ENCODE measurements around the gene GRM7. TPM values are rescaled to one million over a fixed set of nuclear protein-coding genes. Genes with fewer than 3 reads are reported as not detected.

The GRM7 gene
- polyA plus RNA-seq, 1 donor from 2014 or later = 23.8 TPM

GRCh38 chr3:7306901-7307300 lies 446.0 kb downstream of the GRM7 start:
- H3K4me3 ChIP-seq (ENCODE audit: low read length) = no peak overlapping the region
- no peaks in the 10 kb centered on the region for H3K27me3 ChIP-seq (ENCODE audit: insufficient read depth, low read depth, low read length)
- no peak overlapping the region for H3K9ac ChIP-seq (ENCODE audit: low read length)
- no peaks in the 10 kb centered on the region for H4K20me1 ChIP-seq (ENCODE audit: insufficient read depth)
- H2AFZ ChIP-seq (ENCODE audit: low read depth, low read length) = no peak overlapping the region
- no peaks in the 10 kb centered on the region for H3F3A ChIP-seq (ENCODE audit: insufficient read depth, low read length, poor library complexity, severe bottlenecking)
- no peak overlapping the region for H3K27ac ChIP-seq (ENCODE audit: low read length)
- H3K36me3 ChIP-seq (ENCODE audit: insufficient read depth, low read length) = no peaks in the 10 kb centered on the region
- no peaks in the 10 kb centered on the region for H3K9me2 ChIP-seq (ENCODE audit: insufficient read depth, low read length)
- TF ChIP-seq POLR2AphosphoS5 (IDR thresholded peaks at IDR 0.05) = no peak
- H3K79me2 ChIP-seq (replicated peaks; ENCODE audit: insufficient read depth, low read length) = no peaks in the 10 kb centered on the region
- no peak overlapping the region for H3K4me2 ChIP-seq (ENCODE audit: low read length)
- no peaks in the 10 kb centered on the region for H3K9me3 ChIP-seq (ENCODE audit: low read length)

GRCh38 chr3:7307410-7307809 lies 446.5 kb downstream of the GRM7 start:
- no peak for TF ChIP-seq REST (IDR thresholded peaks at IDR 0.05; ENCODE audit: borderline replicate concordance)
- no peak for TF ChIP-seq EP300 (conservative IDR thresholded peaks at IDR 0.05; ENCODE audit: poor library complexity, severe bottlenecking)
- TF ChIP-seq MXI1 (conservative IDR thresholded peaks at IDR 0.05; ENCODE audit: poor library complexity, severe bottlenecking) = no peak
- TF ChIP-seq SMC3 (conservative IDR thresholded peaks at IDR 0.05; ENCODE audit: poor library complexity) = no peak
- no peak for TF ChIP-seq EZH2 (IDR thresholded peaks at IDR 0.05; ENCODE audit: borderline replicate concordance, insufficient read depth, low read length, poor library complexity, severe bottlenecking)
- TF ChIP-seq CTCF (IDR thresholded peaks at IDR 0.05; ENCODE audit: poor library complexity, severe bottlenecking) = no peak
- TF ChIP-seq POLR2AphosphoS5 (IDR thresholded peaks at IDR 0.05) = no peak
- no peak for TF ChIP-seq RAD21 (conservative IDR thresholded peaks at IDR 0.05)
- no peak for TF ChIP-seq TAF1 (IDR thresholded peaks at IDR 0.05; ENCODE audit: low read depth)
- Histone ChIP-seq H3K4me2 (ENCODE audit: low read length) (no peak overlapping the region), H3K9me3 (ENCODE audit: low read length) (no peaks in the 10 kb centered on the region)

GRCh38 chr3:7309641-7310102 lies 448.8 kb downstream of the GRM7 start:
- Histone ChIP-seq H3K4me2 (ENCODE audit: low read length) (no peak overlapping the region), H3K27ac (ENCODE audit: low read length) (no peak overlapping the region), H3F3A (ENCODE audit: insufficient read depth, low read length, poor library complexity, severe bottlenecking) (no peaks in the 10 kb centered on the region), H3K79me2 (replicated peaks; ENCODE audit: insufficient read depth, low read length) (no peaks in the 10 kb centered on the region), H2AFZ (ENCODE audit: low read depth, low read length) (no peak overlapping the region), H3K9me3 (ENCODE audit: low read length) (no peaks in the 10 kb centered on the region), H3K36me3 (ENCODE audit: insufficient read depth, low read length) (no peaks in the 10 kb centered on the region), H3K4me3 (ENCODE audit: low read length) (no peak overlapping the region), H4K20me1 (ENCODE audit: insufficient read depth) (no peaks in the 10 kb centered on the region), H3K9me2 (ENCODE audit: insufficient read depth, low read length) (no peaks in the 10 kb centered on the region), H3K9ac (ENCODE audit: low read length) (no peak overlapping the region), H3K27me3 (ENCODE audit: insufficient read depth, low read depth, low read length) (no peaks in the 10 kb centered on the region)
- TF ChIP-seq RAD21 (conservative IDR thresholded peaks at IDR 0.05) (no peak), POLR2AphosphoS5 (IDR thresholded peaks at IDR 0.05) (no peak), CTCF (IDR thresholded peaks at IDR 0.05; ENCODE audit: poor library complexity, severe bottlenecking) (no peak), TAF1 (IDR thresholded peaks at IDR 0.05; ENCODE audit: low read depth) (no peak), REST (IDR thresholded peaks at IDR 0.05; ENCODE audit: borderline replicate concordance) (no peak), EZH2 (IDR thresholded peaks at IDR 0.05; ENCODE audit: borderline replicate concordance, insufficient read depth, low read length, poor library complexity, severe bottlenecking) (no peak), MXI1 (conservative IDR thresholded peaks at IDR 0.05; ENCODE audit: poor library complexity, severe bottlenecking) (no peak), EP300 (conservative IDR thresholded peaks at IDR 0.05; ENCODE audit: poor library complexity, severe bottlenecking) (no peak), SMC3 (conservative IDR thresholded peaks at IDR 0.05; ENCODE audit: poor library complexity) (no peak)

More at GRCh38 chr3:7307410-7307809, 446.5 kb downstream of the GRM7 start:
- no peak overlapping the region for H3K4me3 ChIP-seq (ENCODE audit: low read length)
- no peak overlapping the region for H3K9ac ChIP-seq (ENCODE audit: low read length)
- no peaks in the 10 kb centered on the region for H3F3A ChIP-seq (ENCODE audit: insufficient read depth, low read length, poor library complexity, severe bottlenecking)
- H3K36me3 ChIP-seq (ENCODE audit: insufficient read depth, low read length) = no peaks in the 10 kb centered on the region
- H4K20me1 ChIP-seq (ENCODE audit: insufficient read depth) = no peaks in the 10 kb centered on the region
- no peak overlapping the region for H2AFZ ChIP-seq (ENCODE audit: low read depth, low read length)
- H3K27me3 ChIP-seq (ENCODE audit: insufficient read depth, low read depth, low read length) = no peaks in the 10 kb centered on the region
- H3K79me2 ChIP-seq (replicated peaks; ENCODE audit: insufficient read depth, low read length) = no peaks in the 10 kb centered on the region
- no peaks in the 10 kb centered on the region for H3K9me2 ChIP-seq (ENCODE audit: insufficient read depth, low read length)
- H3K27ac ChIP-seq (ENCODE audit: low read length) = no peak overlapping the region
